ENCODE measurements around the gene EHD2. TPM values are rescaled to one million over a fixed set of nuclear protein-coding genes. Genes with fewer than 3 reads are reported as not detected.

EHD2 gene
- total RNA-seq, 3 donors from 2014 or later, result 38.8 to 121 (median 67.2) TPM

DNA sequence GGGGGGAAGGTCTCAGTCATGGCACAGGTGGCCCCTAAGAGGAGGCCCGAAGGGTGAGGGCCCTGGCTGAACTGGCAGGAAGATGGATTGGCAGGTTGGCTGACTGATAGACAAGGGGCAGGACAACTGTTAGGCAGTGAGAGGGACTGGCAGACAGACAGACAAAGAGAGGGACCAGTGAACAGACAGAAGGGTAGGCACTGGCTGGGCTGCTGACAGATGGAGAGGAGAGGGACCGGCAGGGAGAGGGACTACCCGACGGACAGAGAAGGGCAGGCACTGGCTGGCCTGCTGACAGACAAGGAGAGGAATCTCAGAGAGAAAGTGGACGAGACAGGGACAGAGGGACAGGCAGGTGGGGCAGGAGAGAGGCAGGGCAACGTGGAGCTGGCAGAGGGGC lies 31.8 kb upstream of the EHD2 start:
- intact Hi-C loops (cut with DNase I; ENCODE audit: low total_unique reads), result no loop called here
- no peak overlapping the region for H3K27ac ChIP-seq
- H3K4me3 ChIP-seq, result no peak overlapping the region
- no peaks in the 10 kb centered on the region for H3K9me3 ChIP-seq
- peaks cover 10% of the 10 kb centered on the region for H3K36me3 ChIP-seq
- H3K27me3 ChIP-seq, result no peaks in the 10 kb centered on the region
- H3K4me1 ChIP-seq, result no peaks in the 10 kb centered on the region
- no peak for TF ChIP-seq POLR2A (IDR thresholded peaks at IDR 0.05)
- no peak for TF ChIP-seq POLR2AphosphoS5 (IDR thresholded peaks at IDR 0.05)
- TF ChIP-seq, protein P1, sequence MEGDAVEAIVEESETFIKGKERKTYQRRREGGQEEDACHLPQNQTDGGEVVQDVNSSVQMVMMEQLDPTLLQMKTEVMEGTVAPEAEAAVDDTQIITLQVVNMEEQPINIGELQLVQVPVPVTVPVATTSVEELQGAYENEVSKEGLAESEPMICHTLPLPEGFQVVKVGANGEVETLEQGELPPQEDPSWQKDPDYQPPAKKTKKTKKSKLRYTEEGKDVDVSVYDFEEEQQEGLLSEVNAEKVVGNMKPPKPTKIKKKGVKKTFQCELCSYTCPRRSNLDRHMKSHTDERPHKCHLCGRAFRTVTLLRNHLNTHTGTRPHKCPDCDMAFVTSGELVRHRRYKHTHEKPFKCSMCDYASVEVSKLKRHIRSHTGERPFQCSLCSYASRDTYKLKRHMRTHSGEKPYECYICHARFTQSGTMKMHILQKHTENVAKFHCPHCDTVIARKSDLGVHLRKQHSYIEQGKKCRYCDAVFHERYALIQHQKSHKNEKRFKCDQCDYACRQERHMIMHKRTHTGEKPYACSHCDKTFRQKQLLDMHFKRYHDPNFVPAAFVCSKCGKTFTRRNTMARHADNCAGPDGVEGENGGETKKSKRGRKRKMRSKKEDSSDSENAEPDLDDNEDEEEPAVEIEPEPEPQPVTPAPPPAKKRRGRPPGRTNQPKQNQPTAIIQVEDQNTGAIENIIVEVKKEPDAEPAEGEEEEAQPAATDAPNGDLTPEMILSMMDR (IDR thresholded peaks at IDR 0.05), result no peak
- no peak for DNase-seq (ENCODE audit: low spot score in 2 of 2)

DNA sequence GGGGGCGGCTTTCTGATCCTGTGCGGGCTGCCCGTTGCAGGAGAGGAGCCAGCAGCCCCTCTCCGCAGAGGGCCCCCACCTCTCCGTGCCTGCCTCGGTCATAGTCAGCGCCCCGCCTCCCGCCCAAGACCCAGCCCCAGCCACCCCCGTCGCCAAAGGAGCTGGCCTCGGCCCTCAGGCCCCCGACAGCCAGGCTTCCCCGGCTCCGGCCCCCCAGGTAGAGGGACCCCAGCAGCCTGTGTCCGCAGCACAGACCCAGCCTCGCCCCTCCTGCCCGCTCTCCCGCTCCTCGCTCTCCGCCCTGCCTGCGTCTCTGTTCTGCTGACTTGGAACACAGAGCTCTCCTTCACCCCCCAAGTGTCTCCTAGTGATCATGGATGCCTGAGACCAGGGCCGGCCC lies 31.3 kb upstream of the EHD2 start:
- intact Hi-C loops (cut with DNase I; ENCODE audit: low total_unique reads), result no loop called here
- Histone ChIP-seq H3K27me3 (no peaks in the 10 kb centered on the region), H3K27ac (no peak overlapping the region), H3K9me3 (no peaks in the 10 kb centered on the region), H3K36me3 (peaks cover 10% of the 10 kb centered on the region), H3K4me3 (no peak overlapping the region), H3K4me1 (no peaks in the 10 kb centered on the region)
- TF ChIP-seq, protein P1 (IDR thresholded peaks at IDR 0.05), result no peak
- no peak for TF ChIP-seq POLR2AphosphoS5 (IDR thresholded peaks at IDR 0.05)
- no peak for TF ChIP-seq POLR2A (IDR thresholded peaks at IDR 0.05)
- DNase-seq (ENCODE audit: low spot score in 2 of 2), result no peak

DNA sequence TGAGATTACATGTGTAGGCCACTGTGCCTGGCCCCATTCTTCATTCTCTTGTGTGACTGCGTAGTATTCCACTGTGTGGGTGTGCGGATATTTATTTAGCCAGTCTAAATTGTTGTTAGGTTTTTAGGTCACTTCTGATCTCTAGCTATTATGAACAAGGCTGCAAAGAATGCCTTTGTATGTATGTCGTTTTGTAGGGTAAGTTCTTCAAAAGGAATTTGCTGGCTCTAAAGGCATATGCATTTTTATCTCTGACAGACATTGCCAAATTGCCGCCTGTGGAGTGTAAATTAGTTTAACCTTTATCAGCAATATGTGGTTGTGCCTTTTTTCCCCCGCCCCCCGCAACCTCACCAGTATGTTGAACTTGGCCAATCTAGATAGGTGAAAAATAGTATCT lies 30.3 kb upstream of the EHD2 start:
- Histone ChIP-seq H3K4me3 (no peak overlapping the region), H3K27me3 (no peaks in the 10 kb centered on the region), H3K4me1 (no peaks in the 10 kb centered on the region), H3K9me3 (no peaks in the 10 kb centered on the region), H3K36me3 (peaks cover 10% of the 10 kb centered on the region), H3K27ac (no peak overlapping the region)
- TF ChIP-seq POLR2AphosphoS5 (IDR thresholded peaks at IDR 0.05) (no peak), POLR2A (IDR thresholded peaks at IDR 0.05) (no peak)
- TF ChIP-seq, protein P1 (IDR thresholded peaks at IDR 0.05), result no peak
- DNase-seq (ENCODE audit: low spot score in 2 of 2), result no peak
- intact Hi-C loops (cut with DNase I; ENCODE audit: low total_unique reads), result no loop called here

DNA sequence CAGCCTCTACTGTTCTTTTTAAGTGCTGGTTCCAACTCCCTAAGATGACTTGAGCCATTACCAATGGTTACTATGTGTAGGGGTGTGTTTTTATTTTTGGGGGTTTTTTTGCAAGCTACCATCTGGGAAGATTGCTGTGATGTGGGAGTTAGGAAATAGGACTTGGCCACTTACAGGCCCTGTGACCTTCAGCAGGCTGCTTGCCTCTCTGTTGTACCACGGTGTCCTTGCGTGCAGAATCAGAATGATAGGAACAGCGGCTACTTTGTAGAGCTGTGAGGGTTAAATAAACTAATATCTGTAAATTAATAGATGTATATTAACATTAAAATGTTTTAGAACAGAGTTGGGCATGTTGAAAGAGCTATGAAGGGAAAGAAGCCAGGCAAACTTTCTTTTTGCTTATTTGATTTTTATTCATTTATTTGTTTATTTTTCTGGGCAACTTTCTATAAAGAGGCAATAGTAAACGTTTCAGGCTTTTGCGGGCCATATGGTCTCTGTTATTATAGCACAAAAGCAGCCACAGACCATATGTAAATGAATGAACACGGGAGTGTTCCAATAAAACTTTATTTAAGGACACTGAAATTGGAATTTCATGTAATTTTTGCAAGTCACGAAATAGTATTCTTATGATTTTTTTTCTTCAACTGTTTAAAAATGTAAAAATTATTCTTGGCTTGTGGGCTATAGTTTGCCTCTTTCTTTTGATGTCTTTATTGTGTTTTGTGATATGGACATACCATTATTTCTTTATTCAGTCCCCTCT lies 26.4 kb upstream of the EHD2 start:
- intact Hi-C loops (cut with DNase I; ENCODE audit: low total_unique reads), result no loop called here
- no peak for DNase-seq (ENCODE audit: low spot score in 2 of 2)
- H3K4me3 ChIP-seq, result no peak overlapping the region
- H3K27ac ChIP-seq, result no peak overlapping the region
- H3K9me3 ChIP-seq, result no peaks in the 10 kb centered on the region
- no peak for TF ChIP-seq POLR2AphosphoS5 (IDR thresholded peaks at IDR 0.05)
- TF ChIP-seq, protein P1 (IDR thresholded peaks at IDR 0.05), result no peak
- TF ChIP-seq POLR2A (IDR thresholded peaks at IDR 0.05), result no peak
- H3K4me1 ChIP-seq, result no peaks in the 10 kb centered on the region
- H3K27me3 ChIP-seq, result no peaks in the 10 kb centered on the region
- H3K36me3 ChIP-seq, result no peaks in the 10 kb centered on the region

DNA sequence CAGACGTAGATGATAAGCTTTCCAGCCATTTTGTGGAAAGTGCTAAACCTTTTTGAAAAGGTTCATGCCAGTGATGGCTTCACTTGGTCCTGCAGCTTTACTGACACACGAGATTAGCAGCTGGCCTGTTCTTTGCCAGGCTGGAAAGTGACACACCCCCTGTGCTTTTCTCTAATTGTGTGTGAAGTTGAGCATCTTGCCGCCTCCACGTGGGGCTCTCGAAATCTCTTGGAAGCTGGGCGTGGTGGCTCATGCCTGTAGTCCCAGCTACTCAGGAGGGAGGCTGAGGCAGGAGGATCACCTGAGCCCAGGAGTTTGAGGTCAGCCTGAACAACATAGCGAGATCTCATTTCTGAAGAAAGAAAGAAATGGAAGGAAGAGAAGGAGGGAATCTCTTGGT lies 25.3 kb upstream of the EHD2 start:
- no peaks in the 10 kb centered on the region for H3K4me1 ChIP-seq
- H3K4me3 ChIP-seq, result no peak overlapping the region
- H3K27ac ChIP-seq, result no peak overlapping the region
- H3K36me3 ChIP-seq, result no peaks in the 10 kb centered on the region
- TF ChIP-seq, protein P1 (IDR thresholded peaks at IDR 0.05), result no peak
- TF ChIP-seq POLR2A (IDR thresholded peaks at IDR 0.05), result no peak
- no peak for TF ChIP-seq POLR2AphosphoS5 (IDR thresholded peaks at IDR 0.05)
- no peaks in the 10 kb centered on the region for H3K27me3 ChIP-seq
- intact Hi-C loops (cut with DNase I; ENCODE audit: low total_unique reads), result no loop called here
- H3K9me3 ChIP-seq, result no peaks in the 10 kb centered on the region
- no peak for DNase-seq (ENCODE audit: low spot score in 2 of 2)
